HG03457 (cell line): ENCODE data around the gene MTREX.

Source experiments
- ATAC-seq: cut with Tn5 transposase; IDR thresholded peaks from one replicate; pipeline ENCODE4 v1.9.1; 2021; ENCODE audit warnings: moderate number of reproducible peaks; ENCODE audit not compliant: unreplicated experiment

The MTREX gene

GRCh38 chr5:55467862-55468551 lies 160.2 kb downstream of the MTREX start:
- no peak for ATAC-seq

- no peak for ATAC-seq
Measured at GRCh38 chr5:55469839-55470238, 162.1 kb downstream of the MTREX start.

GRCh38 chr5:55470282-55470681 lies 162.5 kb downstream of the MTREX start:
- no peak for ATAC-seq

- ATAC-seq, result no peak
Measured at GRCh38 chr5:55471468-55471867, 163.7 kb downstream of the MTREX start.

- no peak for ATAC-seq
Measured at GRCh38 chr5:55472642-55473041, 164.9 kb downstream of the MTREX start.
